Right lobe of liver (tissue), 4 donors: ENCODE measurements around the gene ANKRD27.

Source experiments
- CTCF ChIP-seq, 4 donors: fragments of 200-600 bp in 3 of 4; fragments of 450-650 bp in 1 of 4; IDR thresholded peaks; one replicate each; pipeline versions ENCODE4 v1.5.1 to v1.8.0; 2016 to 2022; ENCODE audit warnings: antibody characterized with exemption in 4 of 4, mild to moderate bottlenecking in 2 of 4
- POLR2A ChIP-seq: fragments of 450-650 bp; IDR thresholded peaks from one replicate; pipeline ENCODE4 v1.6.1; 2017; ENCODE audit warnings: antibody characterized with exemption, mild to moderate bottlenecking
- donor health status: DM: no; HTN: no; CAD: no.
- donor health status: DM: no; HTN: no; CAD: no.
- donor health status: DM: no; HTN: yes; CAD: no.

- TF ChIP-seq POLR2A, result no peak
- TF ChIP-seq CTCF (IDR thresholded peaks at IDR 0.05), result no peak
These were observed 1.4 kb downstream of the ANKRD27 start for GRCh38 chr19:32673573-32673972.
